Activated CD8-positive, alpha-beta memory T cell treated with anti-CD3 and anti-CD28 coated beads for 1 hour (primary cell): ENCODE results near the gene SPAG5.

ENCODE experiments used
- DNase-seq, 2 donors: peaks; one replicate each; pipeline ENCODE4 v3.0.0-alpha.2; 2020; ENCODE audit warnings: low read depth in 1 of 2; ENCODE audit errors: extremely low read depth in 1 of 2

SPAG5 gene

DNA sequence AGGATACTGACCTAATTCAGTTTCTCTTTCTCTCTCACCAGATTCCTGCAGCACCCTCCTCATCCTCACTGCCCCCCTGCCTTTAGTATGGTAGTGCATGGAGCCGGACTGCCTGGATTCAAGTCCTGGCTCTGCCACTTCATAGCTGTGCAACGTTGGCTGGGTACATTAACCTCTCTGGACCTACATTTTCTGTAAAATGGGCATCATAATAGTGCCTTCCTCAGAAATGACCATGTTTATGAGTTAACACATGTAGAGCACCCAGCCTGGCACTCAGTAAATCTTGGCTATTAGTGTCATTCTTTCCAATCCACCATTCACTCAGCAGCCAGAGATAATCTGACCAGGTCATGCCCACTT lies 53.7 kb downstream of the SPAG5 start:
- DNase-seq, result no peak

DNA sequence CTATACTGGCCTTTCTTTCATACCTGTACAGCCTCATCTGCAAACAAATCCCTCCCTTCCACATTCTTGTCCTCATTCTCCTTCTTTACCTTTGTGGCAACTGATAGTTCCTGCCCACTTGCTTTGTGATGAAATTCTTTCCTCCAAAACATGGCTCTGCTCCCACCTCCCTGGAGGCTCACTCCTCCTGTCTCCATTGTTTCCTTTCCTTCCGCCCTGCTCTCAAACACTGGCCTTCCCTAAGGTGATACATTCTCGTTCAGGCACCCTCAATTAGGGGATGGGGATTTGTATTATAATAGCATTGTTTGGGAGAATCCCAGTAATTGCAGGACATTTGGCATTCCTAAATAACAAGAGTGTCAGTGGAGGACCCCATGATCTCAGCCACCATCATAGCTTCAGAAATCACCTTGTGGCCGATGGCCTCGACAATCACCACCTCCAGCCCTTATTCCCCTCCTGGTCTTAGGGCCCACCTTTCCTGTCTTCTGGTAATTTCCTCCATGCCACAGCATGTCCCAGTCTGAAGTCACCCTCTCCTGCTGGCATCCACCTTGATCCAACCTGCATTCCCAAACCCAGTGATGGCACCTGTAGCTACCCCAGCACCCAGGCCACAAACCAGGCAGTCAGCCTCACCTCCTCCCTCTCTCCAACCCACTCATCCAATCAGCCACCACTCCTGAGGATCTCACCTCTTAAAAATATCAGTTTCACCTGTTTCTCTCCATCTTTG lies 54.3 kb downstream of the SPAG5 start:
- no peak for DNase-seq

DNA sequence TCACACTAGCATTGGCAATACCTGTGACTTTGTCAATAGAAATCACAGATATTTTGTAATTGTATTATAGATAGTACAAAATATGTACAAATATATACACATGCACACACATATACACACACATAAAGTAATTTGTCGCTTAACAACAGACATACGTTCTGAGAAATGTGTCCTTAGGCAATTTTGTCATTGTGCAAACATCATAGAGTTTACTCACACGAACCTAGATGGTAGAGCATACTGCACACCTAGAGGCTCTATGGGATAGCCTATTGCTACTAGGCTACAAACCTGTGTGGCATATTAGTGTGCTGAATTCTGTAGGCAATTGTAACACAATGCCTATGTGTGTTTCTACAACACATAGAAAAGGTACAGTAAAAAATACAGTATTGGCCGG lies 57.4 kb downstream of the SPAG5 start:
- DNase-seq, result no peak

DNA sequence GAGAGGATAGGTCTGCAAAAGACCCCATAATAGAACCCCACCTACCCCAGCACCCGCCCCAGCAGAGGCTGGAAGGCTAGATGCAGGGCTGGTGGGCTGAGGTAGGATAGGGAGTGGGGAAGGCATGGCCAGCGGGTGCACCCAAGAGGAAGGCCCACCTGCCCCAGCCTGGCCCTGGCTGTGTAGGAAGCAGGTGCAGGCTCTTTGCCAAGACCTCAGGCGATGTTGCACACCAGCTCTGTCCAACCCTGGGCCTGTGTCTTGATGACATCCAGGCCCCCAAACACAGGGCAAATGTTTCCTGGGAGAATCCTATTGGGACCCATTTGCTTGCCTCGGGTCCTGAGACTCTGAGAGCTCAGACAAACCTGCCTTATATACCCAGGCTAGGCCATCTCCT lies 58.6 kb downstream of the SPAG5 start:
- DNase-seq, result no peak

DNA sequence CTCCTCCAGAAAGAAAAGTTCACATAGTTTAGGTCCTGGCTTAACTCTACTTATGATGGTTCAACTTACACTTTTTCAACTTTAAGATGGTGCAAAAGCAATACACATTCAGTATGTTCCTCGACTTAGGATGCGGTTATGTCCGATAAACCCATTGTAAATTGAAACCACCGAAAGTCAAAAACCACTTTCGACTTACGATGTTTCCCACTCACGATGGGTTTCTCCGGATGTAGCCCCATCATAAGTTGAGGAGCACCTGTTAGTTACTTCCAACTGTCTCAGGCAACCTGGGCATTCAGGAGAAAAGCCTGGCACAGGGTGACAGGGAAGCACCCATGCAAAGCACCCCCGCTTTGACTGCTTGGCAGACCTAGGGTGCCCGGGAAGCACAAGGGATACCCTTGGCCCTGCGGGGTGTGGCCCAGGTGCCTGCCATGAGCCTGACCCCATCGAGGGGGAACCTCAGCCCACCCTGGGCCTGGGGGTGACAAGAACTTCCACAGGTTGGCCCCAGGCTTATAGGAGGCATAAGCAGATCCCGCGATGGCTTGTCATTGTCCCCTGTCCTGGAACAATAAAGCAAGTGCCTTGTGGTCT lies 60.4 kb downstream of the SPAG5 start:
- no peak for DNase-seq

DNA sequence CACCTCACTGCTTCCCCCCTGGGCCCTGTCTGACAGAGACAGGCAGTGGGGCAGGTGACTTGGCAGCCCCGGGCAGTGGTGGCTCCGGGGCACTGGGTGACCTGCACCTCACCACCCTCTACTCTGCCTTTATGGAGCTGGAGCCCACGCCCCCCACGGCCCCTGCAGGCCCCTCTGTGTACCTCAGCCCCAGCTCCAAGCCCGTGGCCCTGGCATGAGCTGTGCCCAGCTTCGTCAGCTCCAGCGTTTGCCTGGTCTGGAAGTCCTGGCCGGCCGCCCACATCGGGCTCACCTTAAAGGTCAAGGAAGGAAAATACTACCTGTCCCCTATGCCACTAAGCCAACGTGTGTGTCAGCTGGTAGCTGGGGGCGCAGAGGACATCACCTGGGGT lies 61.6 kb downstream of the SPAG5 start:
- no peak for DNase-seq

DNA sequence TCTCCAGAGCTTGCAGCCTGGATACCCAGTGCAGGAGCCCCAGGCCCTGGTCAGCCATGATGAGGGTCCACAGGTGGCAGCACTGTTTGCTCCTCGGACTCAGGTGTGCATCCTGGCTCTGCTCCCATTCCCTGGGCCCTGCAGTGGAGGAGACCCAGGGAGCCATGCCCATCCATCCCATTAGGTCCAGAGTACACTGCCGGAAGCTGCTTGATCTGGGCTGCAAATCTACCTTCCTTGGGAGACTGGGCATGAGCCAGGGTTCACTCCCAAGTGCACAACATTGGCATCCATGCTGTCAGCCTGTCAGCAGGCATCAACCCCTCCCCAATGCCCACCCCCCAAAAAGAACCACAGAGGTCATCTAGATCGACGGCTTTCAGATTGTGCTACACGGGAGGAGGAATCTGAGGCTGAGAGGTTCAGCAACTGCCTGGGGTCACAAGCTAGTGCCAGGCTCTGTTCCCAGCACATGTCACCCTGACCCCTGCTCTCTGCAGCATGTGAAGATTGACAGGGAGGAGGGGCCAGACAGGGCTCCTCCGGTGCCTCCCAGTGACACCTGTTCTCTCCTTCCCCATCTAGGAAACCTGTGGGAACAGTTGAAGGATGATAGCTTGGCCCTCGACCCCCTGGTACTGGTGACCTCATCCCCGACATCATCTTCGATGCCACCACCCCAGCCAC lies 62.1 kb downstream of the SPAG5 start:
- DNase-seq, result no peak

DNA sequence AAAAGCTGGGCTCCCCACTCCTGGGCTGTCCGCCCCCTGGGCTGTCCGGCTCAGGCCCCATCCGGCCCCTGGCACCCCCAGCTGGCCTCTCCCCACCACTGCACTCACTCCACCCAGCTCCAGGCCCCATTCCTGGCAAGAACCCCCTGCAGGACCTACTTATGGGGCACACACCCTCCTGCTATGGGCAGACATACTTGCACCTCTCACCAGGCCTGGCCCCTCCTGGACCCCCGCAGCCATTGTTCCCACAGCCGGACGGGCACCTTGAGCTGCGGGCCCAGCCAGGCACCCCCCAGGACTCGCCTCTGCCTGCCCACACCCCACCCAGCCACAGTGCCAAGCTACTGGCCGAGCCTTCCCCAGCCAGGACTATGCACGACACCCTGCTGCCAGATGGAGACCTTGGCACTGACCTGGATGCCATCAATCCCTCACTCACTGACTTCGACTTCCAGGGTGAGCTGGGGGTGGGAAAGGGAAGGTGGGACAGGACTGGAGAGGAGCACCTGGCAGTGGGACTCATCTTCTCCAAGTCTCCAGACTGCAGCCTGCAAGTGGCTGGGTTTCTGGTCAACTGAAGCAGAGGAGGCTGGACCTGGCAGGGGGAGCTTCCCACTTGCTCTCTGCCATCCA lies 64.0 kb downstream of the SPAG5 start:
- DNase-seq, result no peak

DNA sequence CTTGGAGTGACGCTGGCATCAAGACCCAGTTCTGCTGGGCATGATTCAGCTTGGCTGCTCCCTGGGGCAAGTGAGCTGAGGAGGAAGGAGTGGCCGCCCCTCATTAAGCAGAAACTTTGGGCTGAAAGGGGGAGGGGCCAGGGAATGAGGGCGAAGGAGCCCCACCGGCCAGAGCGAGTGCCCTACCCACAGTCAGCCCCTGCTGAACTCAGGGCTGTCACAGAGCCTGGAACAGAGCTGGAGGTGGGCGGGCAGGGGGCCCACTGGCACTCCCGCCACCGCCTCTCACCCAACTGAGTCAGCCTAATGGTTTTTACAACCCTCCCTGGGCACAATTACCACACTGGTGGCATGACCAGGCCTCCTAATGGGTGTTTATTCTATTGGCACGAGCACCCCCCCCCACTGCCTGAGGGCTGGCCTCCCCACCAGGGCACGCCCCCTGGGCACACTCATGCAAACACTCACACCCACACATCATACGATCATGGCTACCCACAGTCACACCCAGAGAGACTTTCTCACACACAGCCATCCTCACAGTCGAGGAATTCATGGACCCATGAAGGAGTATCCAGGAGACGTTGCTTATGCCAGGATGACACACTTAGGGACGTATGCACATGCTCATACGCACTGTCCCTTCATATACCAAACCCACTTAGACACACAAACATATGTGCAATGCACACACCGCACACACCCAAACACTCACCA lies 65.6 kb downstream of the SPAG5 start:
- no peak for DNase-seq

DNA sequence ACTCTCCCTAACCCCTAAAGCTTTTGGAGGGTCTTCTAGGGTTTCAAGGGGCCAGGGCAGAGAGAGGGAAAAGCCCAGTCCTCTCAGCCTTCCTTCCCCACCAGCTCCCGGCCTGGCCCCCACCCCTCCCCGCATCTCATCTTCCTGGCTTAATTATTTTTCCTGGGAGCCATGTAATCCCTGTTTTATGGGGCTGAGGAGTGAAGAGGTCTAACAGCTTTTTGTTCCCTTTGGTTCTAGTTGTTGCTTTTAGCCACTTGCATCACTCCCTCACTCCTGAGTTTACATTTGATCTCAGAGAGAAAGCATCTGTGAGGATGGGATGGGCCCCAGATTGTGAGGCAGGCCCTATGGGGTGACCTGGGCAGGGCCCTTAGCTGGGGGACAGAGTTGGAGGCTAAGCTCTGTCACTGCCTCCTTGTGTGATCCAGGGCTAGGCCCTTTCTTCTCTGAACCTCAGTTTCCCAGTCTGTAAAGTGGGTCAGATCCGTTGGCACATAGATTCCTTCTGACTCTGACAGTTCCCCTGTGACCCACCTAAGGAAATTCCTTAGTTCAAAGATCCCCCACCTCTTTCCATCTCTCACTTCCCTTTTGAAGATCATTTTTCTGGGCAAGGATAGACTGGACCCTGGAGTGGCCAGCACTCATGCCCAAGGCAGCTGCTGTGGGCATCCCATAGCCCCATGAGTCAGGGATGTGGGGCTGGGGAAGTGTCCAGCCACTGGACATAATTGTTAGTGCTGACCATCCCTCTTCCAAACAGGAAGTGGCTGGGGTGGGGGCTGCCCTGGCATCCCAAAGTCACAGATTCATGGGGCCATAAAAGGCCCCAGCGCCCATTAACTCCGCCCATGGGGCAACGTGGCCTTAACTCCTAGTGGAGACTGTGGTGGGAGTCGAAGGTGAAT lies 66.5 kb downstream of the SPAG5 start:
- no peak for DNase-seq

DNA sequence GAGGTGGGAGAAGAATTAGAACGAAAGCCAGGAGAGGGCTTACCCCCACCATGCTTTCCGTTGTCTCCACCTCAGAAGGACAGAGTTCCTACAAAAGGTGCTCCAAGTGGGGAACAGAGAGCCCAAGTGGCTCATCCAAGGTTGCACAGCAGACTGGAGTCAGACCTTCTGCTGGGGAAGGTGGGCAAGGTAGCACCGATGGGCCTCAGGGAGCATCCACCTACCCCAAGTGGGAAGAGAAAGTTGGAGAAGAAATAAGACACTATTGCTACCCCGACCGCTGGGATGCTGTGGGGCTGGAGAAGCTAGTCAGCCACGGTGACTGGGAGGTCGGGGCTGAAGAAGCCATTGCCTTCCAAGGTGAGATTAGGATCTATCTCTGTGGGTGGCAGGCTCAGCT lies 67.9 kb downstream of the SPAG5 start:
- DNase-seq, result no peak

DNA sequence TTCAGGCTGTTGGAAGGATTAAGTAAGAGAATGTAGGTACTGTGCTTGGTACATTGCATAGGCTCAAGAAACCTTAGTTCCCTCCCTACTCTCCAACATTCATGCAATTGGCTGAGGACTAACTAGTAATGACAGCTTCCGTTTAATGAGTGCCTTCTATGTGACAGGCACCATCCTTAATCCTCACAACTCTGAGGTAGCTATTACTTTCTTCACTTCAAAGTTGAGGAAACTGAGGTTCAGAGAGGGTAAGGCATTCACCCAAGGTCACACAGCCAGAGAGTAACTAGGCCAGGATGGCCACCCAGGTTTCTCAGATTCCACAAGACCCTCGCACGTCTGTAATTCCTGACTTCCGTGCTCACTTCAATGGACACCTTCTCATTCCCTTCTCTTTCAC lies 68.6 kb downstream of the SPAG5 start:
- DNase-seq, result no peak

DNA sequence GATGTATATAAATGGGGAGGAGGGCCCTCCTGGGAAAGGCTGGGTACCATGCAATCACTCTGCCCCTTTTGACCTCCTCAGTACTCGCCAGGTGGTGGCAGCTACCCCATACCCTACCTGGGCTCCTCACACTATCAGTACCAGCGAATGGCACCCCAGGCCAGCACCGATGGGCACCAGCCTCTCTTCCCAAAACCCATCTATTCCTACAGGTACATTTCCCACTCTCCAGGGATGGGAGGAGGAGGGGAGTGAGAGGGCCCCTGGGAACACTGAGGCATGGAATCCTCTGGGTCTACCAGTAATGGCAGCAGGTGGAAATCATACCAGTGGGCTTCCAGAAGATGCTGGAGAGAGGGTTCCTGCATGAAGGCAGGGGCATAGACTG lies 69.8 kb downstream of the SPAG5 start:
- DNase-seq, result no peak

DNA sequence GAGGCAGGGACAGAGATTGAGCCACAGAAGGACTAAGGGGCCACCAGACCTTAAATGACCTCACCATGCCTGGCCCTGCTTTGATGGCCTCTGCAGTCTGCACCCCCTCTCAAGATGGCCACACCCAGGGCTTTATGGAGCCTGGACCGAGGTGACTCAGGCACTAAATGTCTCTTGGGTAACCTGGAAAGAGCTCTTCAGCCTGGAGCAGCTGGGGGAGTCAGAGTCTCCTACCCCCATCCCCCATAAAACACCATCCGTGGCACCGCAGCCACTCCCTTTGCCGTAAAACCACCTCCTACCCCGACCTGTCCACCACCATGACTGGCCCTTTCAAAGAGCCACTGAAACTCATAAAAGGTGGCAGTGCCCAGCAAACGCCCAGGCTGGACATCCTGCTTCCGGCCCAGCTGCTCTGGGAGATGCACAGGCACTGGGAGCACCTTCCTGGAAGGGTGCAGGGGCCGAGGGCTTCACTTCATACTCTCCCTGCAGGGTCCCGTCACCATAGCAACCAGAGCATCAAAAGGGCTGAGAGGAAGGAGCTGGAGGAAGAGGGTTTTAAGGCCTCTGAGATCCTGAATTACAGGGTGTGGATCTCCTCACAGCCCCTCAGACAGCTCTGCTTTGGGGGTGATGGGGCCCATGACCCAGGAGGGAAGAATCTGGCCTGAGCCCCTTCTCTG lies 70.4 kb downstream of the SPAG5 start:
- DNase-seq, result no peak

DNA sequence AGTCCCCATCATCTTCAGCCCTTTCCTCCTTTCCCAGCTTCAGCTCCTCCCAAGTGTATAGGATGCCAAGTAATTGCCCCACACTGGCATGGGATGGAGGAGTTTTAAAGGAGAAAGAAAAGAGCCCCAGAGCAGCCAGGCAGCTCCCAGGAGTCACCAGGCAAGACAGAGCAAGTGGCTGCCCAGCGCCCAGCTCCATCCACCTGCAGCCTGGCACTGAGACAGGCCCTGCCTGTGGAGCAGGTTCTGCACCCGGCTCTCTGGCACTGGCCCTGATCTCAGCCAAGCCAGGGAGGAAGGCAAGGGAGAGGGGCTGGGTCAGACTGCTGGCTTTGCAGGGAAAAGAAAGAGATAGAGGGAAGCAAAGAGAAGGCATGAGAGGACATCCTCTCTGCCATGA lies 71.0 kb downstream of the SPAG5 start:
- DNase-seq, result no peak
